HG02840 (cell line): ENCODE measurements around the gene AKR1C2.
"Not testable (repeated sequence)": the region's sequence is repeated elsewhere in the genome, so short reads cannot be mapped to it uniquely, and the experiment has no call there.

Source experiments
- ATAC-seq: cut with Tn5 transposase; IDR thresholded peaks from one replicate; pipeline ENCODE4 v1.9.1; 2021; ENCODE audit warnings: mild to moderate bottlenecking, moderate library complexity, moderate number of reproducible peaks; ENCODE audit not compliant: unreplicated experiment, low FRiP score

AKR1C2 gene

GRCh38 chr10:4992564-4992963, 11.1 kb downstream of the AKR1C2 start:
- ATAC-seq, result not testable (repeated sequence)

GRCh38 chr10:4991463-4991862, 12.2 kb downstream of the AKR1C2 start:
- not testable (repeated sequence) for ATAC-seq

DNA sequence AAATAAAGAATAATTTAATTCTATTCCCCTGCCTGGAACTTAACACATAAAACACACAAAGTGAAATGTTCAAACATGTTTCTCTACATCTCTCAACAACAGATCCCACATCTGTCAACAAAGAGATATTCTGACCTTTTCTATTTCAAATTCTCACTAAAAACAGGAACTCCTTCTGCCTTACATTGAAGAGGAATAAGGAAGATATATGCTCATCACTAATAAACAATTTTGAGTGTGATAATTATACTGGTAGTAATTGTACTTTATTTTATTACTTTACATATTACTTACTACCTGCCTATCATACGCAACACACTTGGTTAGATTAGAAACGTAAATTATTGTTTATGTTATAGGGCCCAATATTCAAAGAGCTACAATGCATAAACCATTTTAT, 13.4 kb downstream of the AKR1C2 start:
- no peak for ATAC-seq

DNA sequence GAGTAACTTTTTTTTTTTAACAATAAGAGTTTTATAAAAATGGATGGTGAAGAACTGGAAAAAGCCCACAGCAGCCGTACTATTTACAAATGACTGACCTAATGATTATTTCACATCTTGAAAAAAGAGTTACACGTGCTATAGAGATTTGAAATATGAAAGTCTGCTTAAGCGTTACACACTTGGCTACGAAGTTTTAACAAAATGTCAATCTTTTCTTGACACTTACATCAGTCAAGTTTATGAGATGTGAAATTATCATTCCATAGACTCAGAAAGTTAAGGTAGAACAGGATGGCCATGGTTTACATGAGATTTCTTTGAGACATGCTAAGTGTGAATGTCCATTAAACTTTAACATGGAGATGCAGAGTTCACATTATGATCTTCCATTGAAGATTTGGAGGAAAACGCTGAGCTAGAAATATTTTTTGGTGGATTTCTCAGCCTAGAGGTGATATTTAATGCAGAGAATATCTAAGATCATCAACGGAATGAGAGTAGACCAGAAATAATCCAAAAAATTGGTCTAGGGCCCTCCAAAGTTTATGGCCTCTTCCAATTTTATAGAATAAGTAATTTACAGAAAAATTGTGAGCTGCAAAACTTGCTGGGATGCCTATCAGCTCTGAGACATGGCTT, 15.5 kb downstream of the AKR1C2 start:
- not testable (repeated sequence) for ATAC-seq

DNA sequence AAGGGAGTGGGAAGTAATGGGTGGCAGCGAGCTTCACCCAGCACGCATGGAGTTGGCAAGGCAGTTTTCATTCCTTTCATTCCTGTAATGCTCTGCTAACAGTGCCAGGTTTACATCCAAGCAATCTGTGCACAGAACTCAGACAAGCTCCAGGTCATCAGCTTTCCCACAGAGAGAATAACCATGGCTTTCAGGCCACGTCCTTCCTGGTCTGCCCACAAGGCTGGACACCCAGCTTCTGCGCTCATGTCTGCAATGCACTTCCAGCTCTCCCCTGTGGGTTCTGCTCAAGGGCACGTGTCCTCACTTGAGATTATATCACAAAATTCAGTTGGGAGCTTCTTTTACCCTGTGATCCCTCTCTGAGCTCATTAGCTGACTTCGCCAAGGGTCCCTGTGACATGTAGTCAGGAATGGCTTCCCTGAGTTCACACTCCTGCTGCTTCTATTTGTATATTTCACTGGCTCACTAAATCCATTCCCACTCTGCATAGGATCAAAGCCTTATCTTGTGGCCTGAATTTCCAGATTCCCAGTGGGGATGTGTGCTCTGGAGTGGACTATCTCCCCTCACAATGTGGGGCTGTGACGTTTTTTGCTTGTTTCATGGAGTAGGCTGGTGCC, 18.6 kb downstream of the AKR1C2 start:
- ATAC-seq, result no peak

- no peak for ATAC-seq
Measured at GRCh38 chr10:4984223-4984622, 19.4 kb downstream of the AKR1C2 start.

DNA sequence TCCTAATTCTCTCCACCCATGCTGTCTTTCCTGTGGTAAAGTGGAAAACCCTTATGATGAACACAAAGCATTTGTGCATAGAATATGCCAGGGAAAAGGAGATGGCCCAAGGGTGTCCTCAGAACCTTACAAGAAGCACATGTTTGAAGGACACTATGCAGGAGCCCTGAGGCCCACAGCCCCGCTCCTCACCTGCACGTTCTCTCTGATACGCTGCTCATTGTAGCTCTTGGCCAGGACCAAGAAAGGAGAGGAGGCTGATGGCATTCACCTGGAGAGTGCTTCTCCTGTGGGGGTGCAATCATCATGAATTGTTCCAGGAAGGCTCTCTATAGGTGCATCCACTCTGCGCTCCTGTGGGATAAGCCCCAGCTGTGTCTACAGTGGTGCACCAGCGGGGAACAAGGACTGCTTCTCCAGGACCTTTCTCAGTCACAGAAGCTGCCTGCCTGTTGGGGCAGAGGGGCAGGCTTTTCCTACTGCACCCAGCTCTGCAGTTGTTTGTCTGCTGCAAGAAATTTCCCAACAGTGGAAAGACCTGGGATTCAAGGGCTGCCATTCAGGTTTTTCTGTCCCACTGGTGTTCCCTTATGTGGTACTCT, 19.9 kb downstream of the AKR1C2 start:
- no peak for ATAC-seq

DNA sequence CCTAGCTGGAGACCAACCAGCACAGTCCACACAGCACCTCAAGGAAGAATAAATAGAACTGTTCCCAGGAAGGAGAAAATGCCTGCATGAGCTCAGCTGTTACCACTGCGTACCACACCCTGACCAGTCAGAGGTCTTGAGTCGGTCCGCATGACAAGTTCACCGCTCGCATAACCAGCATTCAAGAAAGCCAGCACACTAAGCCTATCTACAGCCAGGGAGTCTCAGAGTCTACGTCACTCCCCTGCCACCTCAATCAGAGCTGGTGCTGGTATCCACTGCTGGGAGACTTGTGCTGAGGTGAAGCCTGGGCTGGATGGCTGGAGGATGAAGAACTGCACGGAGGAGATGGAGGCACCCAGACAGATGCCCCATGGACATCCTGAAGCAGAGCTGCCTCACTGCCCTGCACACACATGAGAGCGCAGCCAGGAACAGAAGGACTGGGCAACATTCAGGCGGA, 20.9 kb downstream of the AKR1C2 start:
- no peak for ATAC-seq

DNA sequence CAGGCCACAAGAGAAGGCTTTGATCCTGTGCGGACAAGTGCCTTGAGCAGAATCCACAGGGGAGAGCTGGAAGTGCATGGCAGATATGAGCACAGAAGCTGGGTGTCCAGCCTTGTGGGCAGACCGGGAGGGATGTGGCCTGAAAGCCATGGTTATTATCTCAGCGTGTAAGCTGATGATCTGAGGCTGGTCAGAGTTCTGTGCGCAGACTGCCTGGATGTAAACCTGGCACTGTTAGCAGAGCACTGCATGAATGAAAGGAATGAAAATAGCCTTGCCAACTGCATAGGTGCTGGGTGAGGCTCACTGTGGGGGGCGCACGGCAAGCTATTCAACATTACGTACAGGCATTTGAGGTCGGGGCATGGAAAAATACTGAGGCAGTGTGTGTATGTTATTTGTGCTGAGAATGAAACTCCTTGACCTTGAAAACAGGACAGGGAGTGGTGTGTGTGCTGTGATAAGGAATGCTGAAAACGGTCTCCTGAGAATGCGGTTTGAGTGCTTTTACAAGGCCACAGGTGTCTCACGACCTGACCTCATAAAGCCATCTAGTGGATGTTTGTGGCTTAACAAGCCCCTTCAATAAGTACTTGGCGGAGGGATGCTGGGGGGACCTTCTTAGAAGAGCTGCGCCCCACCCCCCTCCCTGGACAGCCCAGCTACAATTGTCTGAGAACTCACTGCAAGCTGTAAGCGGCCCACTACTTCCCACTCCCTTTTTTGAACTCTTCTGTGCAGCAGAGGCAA, 21.8 kb downstream of the AKR1C2 start:
- ATAC-seq, result no peak

DNA sequence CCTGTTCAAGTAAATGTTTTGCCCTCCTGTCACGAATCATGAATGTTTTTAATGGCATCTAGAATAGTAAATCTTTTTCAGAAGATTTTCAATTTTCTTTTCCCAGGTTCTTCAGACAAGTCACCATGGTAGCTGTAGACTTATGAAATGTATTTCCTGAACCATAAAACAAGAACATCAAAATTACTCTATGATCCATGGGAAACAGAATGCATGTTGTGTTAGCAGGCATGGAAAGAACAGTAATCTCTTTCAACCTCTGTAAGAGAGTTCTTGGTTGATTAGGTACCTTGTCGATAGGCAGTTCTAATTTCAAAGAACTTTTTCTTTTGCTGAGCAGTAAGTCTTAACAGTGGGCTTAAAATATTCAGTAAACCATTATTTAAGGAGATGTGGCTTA, 22.9 kb downstream of the AKR1C2 start:
- ATAC-seq, result no peak

- no peak for ATAC-seq
Measured at GRCh38 chr10:4978870-4979269, 24.8 kb downstream of the AKR1C2 start.

- ATAC-seq, result no peak
Measured at GRCh38 chr10:4977025-4977424, 26.6 kb downstream of the AKR1C2 start.

GRCh38 chr10:4974400-4974799, 29.3 kb downstream of the AKR1C2 start:
- ATAC-seq, result not testable (repeated sequence)

- not testable (repeated sequence) for ATAC-seq
Measured at GRCh38 chr10:4973294-4973693, 30.4 kb downstream of the AKR1C2 start.

- ATAC-seq, result not testable (repeated sequence)
Measured at GRCh38 chr10:4972369-4973142, 31.1 kb downstream of the AKR1C2 start.

GRCh38 chr10:4970362-4970761, 33.3 kb downstream of the AKR1C2 start:
- not testable (repeated sequence) for ATAC-seq

DNA sequence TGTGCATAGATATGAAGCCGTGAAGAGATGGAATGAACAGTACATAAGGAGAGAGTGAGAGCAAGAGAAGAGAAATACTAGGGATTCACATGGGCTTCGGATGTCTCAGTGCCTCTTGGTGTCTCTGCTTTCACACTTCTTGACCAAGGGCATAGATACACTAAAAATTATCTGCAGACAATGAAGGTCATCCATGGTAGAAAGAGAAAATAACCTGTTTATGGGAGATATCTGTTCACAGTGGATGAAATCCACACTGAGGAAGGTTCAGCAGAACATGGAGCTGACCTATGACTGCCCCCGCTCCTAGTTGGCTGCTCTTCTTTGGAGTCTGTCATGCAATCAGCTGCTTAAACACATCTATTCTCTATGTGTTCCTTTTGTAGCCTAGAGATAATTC, 34.4 kb downstream of the AKR1C2 start:
- ATAC-seq, result not testable (repeated sequence)

DNA sequence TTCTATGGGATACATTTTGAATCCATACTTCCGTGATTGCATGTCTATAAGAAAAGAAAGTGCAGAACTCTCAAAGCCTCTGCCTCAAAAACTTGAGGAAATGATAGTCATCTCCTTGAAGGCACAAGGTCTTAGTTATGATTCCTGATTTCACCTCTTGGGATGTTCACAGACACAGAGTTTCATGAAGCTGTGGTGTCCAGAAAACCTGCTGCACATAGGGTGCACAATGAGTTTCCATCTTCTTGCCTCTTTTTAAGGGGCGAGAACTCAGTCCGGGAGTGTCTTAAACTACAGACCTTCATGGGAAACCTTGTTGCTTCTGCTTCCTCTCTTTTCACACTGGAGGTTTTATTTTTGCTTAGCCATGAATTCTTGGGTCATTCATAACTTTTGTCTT, 36.5 kb downstream of the AKR1C2 start:
- not testable (repeated sequence) for ATAC-seq

DNA sequence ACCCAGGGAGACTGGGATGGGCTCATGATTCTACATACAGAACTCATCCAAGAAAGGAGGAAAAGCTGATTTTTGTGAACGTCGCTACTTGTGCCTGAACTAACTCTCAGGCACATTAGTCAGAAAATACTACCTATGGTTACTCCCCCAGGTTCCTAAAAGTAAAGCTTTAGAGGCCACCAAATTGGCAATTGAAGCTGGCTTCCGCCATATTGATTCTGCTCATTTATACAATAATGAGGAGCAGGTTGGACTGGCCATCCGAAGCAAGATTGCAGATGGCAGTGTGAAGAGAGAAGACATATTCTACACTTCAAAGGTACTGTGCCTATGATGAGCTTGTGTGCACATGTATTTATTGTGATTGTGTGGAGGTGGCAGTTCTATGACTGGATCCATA, 37.9 kb downstream of the AKR1C2 start:
- not testable (repeated sequence) for ATAC-seq

GRCh38 chr10:4963815-4964154, 39.9 kb downstream of the AKR1C2 start:
- not testable (repeated sequence) for ATAC-seq
